GM12874 (cell line): Measurements from ENCODE around the gene ECM2.

ENCODE experiments used
- TF ChIP-seq, protein P1 (sequence below): IDR thresholded peaks from 2 replicates; pipeline ENCODE4 v1.5.1; 2011; ENCODE audit warnings: low read depth, mild to moderate bottlenecking, control low read depth, low read length, moderate library complexity; ENCODE audit not compliant: insufficient read depth

Gene ECM2

DNA sequence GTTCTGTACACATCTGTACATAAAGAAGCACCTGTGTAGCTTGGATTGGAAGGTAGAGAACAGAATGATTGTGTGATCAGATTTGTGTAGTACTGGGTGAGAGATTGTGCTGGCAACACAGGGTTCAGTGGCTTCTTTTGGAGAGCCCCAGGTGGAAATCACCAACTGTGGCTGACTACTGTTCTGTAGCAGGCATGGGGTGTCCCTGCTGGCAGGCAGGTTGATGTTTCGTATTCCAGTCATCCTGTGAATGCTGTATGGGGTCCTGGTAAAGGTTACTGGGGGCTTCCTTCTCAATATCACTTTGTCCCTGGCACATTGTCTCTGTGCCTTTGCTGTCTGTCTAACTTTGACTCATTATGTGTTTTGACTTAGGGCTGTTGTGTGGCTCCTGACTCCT, 58.8 kb downstream of the ECM2 start:
- TF ChIP-seq, protein P1, sequence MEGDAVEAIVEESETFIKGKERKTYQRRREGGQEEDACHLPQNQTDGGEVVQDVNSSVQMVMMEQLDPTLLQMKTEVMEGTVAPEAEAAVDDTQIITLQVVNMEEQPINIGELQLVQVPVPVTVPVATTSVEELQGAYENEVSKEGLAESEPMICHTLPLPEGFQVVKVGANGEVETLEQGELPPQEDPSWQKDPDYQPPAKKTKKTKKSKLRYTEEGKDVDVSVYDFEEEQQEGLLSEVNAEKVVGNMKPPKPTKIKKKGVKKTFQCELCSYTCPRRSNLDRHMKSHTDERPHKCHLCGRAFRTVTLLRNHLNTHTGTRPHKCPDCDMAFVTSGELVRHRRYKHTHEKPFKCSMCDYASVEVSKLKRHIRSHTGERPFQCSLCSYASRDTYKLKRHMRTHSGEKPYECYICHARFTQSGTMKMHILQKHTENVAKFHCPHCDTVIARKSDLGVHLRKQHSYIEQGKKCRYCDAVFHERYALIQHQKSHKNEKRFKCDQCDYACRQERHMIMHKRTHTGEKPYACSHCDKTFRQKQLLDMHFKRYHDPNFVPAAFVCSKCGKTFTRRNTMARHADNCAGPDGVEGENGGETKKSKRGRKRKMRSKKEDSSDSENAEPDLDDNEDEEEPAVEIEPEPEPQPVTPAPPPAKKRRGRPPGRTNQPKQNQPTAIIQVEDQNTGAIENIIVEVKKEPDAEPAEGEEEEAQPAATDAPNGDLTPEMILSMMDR = no peak

DNA sequence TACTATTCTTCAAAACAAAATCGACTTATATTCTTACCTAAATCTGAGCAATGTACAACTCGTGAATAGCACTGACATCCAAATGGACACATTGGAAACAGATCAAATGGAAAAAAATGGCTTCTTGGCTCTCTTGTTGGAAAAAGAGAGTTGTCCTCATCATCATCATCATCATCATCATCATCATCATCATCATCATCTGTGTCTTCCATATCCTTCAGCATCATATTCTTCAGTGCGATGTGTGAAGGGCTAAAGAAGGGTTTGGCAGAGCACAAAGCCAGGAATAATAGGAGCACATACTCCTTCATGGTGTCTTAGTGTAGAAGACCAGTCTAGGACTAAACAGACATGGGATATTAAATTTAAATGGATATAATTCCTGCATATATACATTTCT, 61.2 kb downstream of the ECM2 start:
- TF ChIP-seq, protein P1 = no peak

DNA sequence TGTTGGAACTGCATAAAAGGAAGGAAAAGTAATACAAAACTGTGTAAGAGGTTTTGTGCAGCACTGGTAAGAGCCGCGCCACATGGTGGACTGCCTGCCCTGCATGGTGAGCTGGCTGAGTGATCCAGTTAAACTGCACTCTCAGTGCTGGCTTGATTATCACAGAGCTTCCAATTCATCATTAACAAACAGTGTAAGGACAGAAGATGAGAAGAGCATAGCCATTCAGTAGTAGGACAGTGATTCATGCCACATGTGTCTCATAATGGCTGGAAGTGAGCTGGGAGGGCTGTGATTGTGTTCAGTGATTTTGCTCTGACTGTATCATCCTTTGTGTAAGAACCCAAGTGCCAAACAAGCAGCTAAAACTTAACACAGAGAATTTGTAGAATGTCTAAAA, 67.6 kb downstream of the ECM2 start:
- TF ChIP-seq, protein P1 = no peak

DNA sequence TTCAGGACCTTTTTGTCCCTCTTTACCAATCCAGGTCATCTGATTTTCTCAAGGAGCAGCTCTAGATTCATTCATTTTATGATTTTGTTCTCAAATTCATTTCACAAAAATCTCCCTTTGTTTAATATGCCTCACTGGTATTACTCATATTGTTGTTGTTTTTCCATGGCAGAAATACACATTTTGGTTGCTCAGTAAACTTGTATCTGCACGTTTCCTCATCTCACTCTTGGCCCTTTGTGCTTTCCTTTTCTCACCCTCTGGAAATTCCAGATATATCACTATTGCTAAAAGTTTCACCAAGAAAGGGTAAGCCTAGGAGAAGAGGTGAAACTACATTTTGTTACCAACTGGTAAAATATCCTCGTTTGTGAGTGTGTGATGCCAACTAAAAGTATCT, 68.3 kb downstream of the ECM2 start:
- TF ChIP-seq, protein P1 = no peak

DNA sequence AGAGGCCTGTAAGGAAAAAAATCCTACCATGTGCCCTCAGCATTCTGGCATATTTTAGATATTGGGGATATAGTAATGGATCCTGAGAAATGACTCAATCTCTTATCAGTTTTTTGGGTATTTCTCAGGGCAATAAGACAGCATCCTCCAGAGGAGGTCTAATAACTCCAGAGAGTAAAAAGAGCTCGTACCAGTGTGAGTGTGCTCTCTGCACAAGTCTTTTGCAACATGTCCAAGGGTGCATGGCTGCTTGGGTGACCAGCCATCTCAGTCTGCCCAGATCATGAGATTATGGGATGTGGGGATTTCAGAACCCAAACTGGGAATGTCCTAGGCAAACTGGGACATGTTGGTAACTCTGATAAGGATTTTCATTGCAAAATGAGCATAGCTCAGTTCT, 68.7 kb downstream of the ECM2 start:
- TF ChIP-seq, protein P1 = no peak

DNA sequence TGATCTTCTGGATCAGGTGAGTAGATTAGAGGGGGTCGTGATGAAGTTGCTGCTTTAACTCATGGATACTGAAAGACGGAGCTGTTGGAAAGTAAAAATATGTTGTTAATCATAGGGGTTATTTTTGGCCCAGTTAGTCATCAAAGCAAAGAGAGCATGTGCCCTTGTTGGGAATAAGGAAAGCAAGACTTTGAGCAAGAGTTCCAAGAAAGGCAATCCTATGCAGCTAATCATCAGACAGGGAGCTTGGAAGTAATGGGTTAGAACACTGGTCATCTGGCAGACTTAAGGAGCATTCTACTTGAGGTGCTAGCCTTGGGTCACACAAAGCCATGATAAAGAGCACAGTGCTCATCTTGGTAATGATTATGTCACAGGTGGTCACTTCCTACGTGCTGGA, 71.8 kb downstream of the ECM2 start:
- TF ChIP-seq, protein P1 = no peak

DNA sequence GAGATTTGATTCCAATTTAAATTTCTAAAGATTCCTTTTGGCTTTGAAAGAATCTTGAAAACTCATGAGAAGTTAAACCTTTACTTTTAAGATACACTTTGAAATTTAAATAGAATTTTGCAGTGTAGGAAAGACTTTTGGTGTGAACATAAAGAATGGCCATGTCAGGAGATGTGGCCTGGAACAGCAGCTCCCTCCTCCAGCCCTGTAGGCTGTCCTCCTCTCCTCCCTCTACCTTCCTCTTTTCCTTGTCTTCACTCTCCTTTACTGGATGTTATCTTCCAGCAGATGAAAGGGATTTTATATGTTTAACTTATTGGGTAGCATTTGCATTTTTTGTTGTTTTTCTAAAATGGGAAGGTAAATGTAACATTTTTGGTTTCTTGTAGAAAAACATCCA, 72.4 kb downstream of the ECM2 start:
- TF ChIP-seq, protein P1 = no peak

DNA sequence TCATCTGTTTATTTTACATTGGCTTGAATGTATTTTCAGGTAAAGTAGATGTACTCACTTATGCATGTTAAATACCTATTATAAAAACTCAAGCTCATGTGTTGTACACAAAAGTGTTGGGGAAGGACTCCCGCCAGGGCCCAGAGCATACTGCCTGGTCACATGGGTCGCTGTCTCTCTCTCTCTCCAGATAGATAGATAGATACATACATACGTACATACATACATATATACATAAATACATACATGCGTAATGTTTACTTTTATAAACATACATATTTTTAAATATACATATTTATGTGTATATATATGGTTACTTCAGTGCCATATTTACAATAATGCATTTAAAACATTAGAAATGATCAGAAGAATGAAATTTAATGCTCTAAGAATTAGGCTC, 78.2 kb downstream of the ECM2 start:
- TF ChIP-seq, protein P1 = no peak
